ENCODE results near the gene IQGAP3. TPM values are rescaled to one million over a fixed set of nuclear protein-coding genes. Genes with fewer than 3 reads are reported as not detected.

Gene IQGAP3
- total and polyA plus RNA-seq, 7 donors, result 0.01 to 0.24 (median 0.08) TPM

- Histone ChIP-seq H3K27ac (no peak overlapping the region), H3K27me3 (ENCODE audit: insufficient read depth in 3 of 3, low read length in 2 of 3) (no peaks in the 10 kb centered on the region), H3K4me1 (peaks cover 12% of the 10 kb centered on the region), H3K36me3 (ENCODE audit: insufficient read depth in 1 of 2, low read depth in 1 of 2) (peaks cover 16 to 57% of the 10 kb centered on the region in 2 donors), H3K4me3 (peak overlapping the region; percentile 83), H3K9me3 (no peaks in the 10 kb centered on the region)
- DNase-seq (no peak), ATAC-seq (no peak)
- TF ChIP-seq, protein P1, sequence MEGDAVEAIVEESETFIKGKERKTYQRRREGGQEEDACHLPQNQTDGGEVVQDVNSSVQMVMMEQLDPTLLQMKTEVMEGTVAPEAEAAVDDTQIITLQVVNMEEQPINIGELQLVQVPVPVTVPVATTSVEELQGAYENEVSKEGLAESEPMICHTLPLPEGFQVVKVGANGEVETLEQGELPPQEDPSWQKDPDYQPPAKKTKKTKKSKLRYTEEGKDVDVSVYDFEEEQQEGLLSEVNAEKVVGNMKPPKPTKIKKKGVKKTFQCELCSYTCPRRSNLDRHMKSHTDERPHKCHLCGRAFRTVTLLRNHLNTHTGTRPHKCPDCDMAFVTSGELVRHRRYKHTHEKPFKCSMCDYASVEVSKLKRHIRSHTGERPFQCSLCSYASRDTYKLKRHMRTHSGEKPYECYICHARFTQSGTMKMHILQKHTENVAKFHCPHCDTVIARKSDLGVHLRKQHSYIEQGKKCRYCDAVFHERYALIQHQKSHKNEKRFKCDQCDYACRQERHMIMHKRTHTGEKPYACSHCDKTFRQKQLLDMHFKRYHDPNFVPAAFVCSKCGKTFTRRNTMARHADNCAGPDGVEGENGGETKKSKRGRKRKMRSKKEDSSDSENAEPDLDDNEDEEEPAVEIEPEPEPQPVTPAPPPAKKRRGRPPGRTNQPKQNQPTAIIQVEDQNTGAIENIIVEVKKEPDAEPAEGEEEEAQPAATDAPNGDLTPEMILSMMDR (IDR thresholded peaks at IDR 0.05), result no peak
- 66 to 74% (median 66%) methylated on average over 8 of the region's 8 CpGs for WGBS, 3 donors
- intact Hi-C loops (cut with DNase I), result no loop called here
Observed at GRCh38 chr1:156592910-156593660, 20.7 kb upstream of the IQGAP3 start.

GRCh38 chr1:156592158-156592909 lies 20.0 kb upstream of the IQGAP3 start:
- peak in 3 of 4 donors; percentile 5 to 13 (median 7) for ATAC-seq
- H3K36me3 ChIP-seq (ENCODE audit: insufficient read depth in 1 of 2, low read depth in 1 of 2), result peaks cover 16 to 50% of the 10 kb centered on the region in 2 donors
- H3K27ac ChIP-seq, result peak overlapping the region; percentile 92
- no peaks in the 10 kb centered on the region for H3K9me3 ChIP-seq
- H3K27me3 ChIP-seq (ENCODE audit: insufficient read depth in 3 of 3, low read length in 2 of 3), result no peaks in the 10 kb centered on the region
- peak overlapping the region; percentile 83 for H3K4me3 ChIP-seq
- TF ChIP-seq, protein P1 (IDR thresholded peaks at IDR 0.05), result no peak
- WGBS, 3 donors, result 44 to 61% (median 47%) methylated on average over 16 of the region's 16 CpGs
- peaks cover 12% of the 10 kb centered on the region for H3K4me1 ChIP-seq
- no peak for DNase-seq
- intact Hi-C loops (cut with DNase I), result no loop called here

DNA sequence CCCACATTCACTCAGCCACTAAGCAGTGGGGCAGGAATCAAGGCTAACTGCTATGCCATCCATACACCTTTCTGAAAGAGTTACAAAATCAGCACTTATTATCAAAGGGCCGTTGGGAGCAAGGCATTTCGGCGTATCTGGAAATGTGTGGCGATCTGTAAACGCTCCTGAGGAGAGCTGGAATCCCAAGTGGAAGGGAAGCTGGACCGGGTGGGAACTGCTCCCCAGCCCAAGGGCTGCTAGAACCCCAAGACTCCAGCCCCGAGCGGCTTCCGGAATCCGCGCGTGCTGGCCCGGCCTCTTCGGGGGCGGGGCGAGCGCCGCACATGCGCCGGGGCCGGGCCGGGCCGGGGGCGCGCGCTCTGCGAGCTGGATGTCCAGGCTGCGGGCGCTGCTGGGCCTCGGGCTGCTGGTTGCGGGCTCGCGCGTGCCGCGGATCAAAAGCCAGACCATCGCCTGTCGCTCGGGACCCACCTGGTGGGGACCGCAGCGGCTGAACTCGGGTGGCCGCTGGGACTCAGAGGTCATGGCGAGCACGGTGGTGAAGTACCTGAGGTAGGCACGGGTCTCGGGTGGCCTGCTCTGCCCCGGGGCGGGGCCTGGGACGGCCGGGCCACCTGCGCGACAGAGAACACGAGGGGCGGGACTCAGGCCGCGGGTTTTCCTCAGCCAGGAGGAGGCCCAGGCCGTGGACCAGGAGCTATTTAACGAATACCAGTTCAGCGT lies 19.2 kb upstream of the IQGAP3 start, which contains the start of gene NAXE:
Gene NAXE, plus strand, starts transcription at position 345 of the 726 bp plus-strand sequence. Its CDS starts 29 bp downstream, at position 374.
- Histone ChIP-seq H3K27me3 (ENCODE audit: insufficient read depth in 3 of 3, low read length in 2 of 3) (no peaks in the 10 kb centered on the region), H3K4me3 (peak within 1 kb of the TSS; percentile 83), H3K27ac (peak within 1 kb of the TSS; percentile 92), H3K4me1 (peaks cover 12% of the 10 kb centered on the region), H3K36me3 (ENCODE audit: insufficient read depth in 1 of 2, low read depth in 1 of 2) (peaks cover 12 to 42% of the 10 kb centered on the region in 2 donors), H3K9me3 (no peaks in the 10 kb centered on the region)
- DNase-seq, result peak; percentile 75 to 83
- intact Hi-C loops (cut with DNase I), result no loop called here
- WGBS, 3 donors, result 1% methylated on average over 38 to 60 of the region's 60 CpGs
- TF ChIP-seq, protein P1 (IDR thresholded peaks at IDR 0.05), result no peak
- ATAC-seq, result peak; percentile 92 to 97 (median 93)

- Histone ChIP-seq H3K36me3 (ENCODE audit: insufficient read depth in 1 of 2, low read depth in 1 of 2) (peaks cover 9 to 37% of the 10 kb centered on the region in 2 donors), H3K9me3 (no peaks in the 10 kb centered on the region), H3K4me3 (peak overlapping the region; percentile 83), H3K27ac (peak overlapping the region; percentile 92), H3K4me1 (peaks cover 12% of the 10 kb centered on the region), H3K27me3 (ENCODE audit: insufficient read depth in 3 of 3, low read length in 2 of 3) (no peaks in the 10 kb centered on the region)
- DNase-seq (no peak), ATAC-seq (peak in 1 of 4 donors; percentile 11)
- TF ChIP-seq, protein P1 (IDR thresholded peaks at IDR 0.05), result no peak
- intact Hi-C loops (cut with DNase I), result no loop called here
- WGBS, 3 donors, result 20 to 26% (median 20%) methylated on average over 6 of the region's 6 CpGs
Observed at GRCh38 chr1:156591181-156591431, 18.7 kb upstream of the IQGAP3 start.

Measured in psoas muscle (tissue), 8 donors.